Measurements from ENCODE around the gene IQCB1.

DNA sequence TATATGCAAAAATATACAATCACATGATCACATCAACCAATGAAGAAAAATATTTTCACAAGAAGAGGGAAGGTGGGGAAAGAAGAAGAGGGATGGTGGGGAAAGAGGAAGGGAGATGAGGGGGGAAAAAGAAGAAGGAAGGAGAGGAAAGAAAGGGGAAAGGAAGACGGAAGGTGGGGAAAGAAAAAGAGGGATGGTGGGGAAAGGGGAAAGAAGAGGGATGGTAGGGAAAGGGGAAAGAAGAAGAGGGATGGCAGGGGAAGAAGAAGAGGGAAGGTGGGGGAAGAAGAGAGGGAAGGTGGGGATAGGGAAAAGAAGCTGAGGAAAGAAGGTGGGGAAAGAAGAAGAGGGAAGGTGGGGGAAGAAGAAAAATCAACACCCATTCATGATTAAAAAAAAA lies 82.1 kb downstream of the IQCB1 start:
- TF ChIP-seq, protein P1, sequence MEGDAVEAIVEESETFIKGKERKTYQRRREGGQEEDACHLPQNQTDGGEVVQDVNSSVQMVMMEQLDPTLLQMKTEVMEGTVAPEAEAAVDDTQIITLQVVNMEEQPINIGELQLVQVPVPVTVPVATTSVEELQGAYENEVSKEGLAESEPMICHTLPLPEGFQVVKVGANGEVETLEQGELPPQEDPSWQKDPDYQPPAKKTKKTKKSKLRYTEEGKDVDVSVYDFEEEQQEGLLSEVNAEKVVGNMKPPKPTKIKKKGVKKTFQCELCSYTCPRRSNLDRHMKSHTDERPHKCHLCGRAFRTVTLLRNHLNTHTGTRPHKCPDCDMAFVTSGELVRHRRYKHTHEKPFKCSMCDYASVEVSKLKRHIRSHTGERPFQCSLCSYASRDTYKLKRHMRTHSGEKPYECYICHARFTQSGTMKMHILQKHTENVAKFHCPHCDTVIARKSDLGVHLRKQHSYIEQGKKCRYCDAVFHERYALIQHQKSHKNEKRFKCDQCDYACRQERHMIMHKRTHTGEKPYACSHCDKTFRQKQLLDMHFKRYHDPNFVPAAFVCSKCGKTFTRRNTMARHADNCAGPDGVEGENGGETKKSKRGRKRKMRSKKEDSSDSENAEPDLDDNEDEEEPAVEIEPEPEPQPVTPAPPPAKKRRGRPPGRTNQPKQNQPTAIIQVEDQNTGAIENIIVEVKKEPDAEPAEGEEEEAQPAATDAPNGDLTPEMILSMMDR (IDR thresholded peaks at IDR 0.05) = no peak
- TF ChIP-seq POLR2A (IDR thresholded peaks at IDR 0.05) = no peak
